GM12873 (cell line): ENCODE data around the gene PARD3.

Experiments
- TF ChIP-seq, protein P1 (sequence below): IDR thresholded peaks from 2 replicates; pipeline ENCODE4 v1.5.1; 2012; ENCODE audit warnings: low read depth, mild to moderate bottlenecking, moderate library complexity, low read length, control low read depth; ENCODE audit not compliant: insufficient read depth; ENCODE audit errors: missing control alignments

Gene PARD3

DNA sequence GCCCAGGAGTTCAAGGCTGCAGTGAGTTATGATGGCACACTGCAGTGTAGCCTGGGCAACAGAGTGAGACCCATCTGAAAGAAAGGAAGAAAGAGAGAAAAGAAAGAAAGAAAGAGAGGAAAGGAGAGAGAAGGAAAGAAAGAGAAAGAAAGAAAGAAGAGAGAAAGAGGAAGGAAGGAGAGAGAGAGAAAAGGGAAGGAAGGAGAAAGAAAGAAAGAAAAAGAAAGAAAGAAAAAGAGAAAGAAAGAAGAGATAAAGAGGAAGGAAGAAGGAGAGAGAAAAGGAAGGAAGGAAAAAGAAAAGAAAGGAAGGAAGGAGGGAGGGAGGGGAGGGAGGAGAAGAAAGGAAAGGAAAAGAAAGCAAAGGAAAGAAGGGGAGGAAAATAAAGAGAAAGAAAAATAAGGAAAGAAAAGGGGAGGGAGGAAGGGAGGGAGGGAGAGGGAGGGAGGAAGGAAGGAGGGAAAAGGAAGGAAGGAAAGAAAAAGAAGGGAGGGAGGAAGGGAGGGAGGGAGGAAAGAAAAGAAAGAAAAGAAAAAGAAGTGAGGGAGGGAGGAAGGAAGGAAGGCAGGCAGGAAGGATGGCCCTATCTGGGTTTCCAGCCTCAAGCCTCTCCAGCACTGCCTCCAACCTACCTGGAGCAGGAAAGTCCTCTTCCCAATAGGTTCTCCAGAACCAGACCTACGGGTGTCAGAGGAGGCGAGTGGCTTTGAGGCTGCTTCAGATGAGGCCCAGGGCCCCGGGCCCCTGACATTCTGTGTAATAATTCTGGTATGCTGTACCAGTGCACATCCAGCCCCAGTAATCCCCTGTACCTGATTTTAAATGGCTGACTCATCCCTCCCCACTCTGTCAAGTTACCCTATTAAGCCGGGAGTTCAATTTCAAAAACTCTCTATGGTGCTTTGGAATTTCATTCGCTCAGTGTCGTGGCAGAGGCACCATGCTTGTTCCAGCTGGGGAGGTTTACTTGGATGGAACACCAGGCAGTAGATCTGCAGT is 6.8 kb upstream of the PARD3 start:
- TF ChIP-seq, protein P1, sequence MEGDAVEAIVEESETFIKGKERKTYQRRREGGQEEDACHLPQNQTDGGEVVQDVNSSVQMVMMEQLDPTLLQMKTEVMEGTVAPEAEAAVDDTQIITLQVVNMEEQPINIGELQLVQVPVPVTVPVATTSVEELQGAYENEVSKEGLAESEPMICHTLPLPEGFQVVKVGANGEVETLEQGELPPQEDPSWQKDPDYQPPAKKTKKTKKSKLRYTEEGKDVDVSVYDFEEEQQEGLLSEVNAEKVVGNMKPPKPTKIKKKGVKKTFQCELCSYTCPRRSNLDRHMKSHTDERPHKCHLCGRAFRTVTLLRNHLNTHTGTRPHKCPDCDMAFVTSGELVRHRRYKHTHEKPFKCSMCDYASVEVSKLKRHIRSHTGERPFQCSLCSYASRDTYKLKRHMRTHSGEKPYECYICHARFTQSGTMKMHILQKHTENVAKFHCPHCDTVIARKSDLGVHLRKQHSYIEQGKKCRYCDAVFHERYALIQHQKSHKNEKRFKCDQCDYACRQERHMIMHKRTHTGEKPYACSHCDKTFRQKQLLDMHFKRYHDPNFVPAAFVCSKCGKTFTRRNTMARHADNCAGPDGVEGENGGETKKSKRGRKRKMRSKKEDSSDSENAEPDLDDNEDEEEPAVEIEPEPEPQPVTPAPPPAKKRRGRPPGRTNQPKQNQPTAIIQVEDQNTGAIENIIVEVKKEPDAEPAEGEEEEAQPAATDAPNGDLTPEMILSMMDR: no peak

DNA sequence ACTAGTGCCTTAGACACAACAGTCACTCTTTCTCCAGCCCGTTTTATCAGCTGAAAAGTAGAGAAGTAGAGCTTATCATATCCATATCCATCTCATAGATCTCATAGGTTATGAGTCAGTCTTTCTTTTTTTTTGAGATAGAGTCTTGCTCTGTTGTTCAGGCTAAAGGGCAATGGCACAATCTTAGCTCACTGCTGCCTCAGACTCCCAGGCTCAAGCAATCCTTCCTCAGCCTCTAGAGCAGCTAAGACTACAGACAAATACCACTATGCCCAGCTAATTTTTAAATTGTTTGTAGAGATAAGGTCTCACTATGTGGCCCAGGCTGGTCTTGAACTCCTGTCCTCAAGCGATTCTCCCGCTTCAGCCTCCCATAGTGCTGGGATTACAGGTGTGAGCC is 2.5 kb upstream of the PARD3 start:
- TF ChIP-seq, protein P1: no peak

GRCh38 chr10:34817054-34817453 is 2.0 kb upstream of the PARD3 start:
- TF ChIP-seq, protein P1: no peak

DNA sequence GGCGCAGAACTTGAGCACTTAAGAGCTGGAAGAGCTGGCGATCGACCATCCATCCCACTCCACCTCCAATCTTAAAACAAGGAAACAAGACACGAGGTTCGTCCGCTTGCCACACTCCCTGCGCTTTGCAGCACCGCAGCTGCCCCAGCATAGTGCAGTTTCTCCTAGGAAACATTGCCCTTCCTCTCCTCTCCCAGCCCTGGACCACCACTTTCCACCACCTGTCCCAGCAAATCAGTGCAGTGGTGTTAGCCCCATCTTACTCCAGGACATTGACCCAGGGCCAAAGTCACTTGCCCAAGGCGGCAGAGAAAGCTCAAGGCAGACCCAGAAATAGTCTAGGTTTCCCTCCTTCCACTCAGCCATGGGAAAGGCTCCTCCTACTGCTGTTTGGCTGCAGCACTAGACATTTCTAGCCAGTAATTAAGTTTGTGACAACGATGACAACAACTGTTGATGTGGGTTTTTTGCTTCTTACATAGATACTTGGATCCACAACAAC is 1.5 kb upstream of the PARD3 start:
- TF ChIP-seq, protein P1: no peak

GRCh38 chr10:34816085-34816496 is 995 bp upstream of the PARD3 start:
- TF ChIP-seq, protein P1: no peak

- TF ChIP-seq, protein P1: no peak
Measured at GRCh38 chr10:34814913-34815184, 247 bp downstream of the PARD3 start.

DNA sequence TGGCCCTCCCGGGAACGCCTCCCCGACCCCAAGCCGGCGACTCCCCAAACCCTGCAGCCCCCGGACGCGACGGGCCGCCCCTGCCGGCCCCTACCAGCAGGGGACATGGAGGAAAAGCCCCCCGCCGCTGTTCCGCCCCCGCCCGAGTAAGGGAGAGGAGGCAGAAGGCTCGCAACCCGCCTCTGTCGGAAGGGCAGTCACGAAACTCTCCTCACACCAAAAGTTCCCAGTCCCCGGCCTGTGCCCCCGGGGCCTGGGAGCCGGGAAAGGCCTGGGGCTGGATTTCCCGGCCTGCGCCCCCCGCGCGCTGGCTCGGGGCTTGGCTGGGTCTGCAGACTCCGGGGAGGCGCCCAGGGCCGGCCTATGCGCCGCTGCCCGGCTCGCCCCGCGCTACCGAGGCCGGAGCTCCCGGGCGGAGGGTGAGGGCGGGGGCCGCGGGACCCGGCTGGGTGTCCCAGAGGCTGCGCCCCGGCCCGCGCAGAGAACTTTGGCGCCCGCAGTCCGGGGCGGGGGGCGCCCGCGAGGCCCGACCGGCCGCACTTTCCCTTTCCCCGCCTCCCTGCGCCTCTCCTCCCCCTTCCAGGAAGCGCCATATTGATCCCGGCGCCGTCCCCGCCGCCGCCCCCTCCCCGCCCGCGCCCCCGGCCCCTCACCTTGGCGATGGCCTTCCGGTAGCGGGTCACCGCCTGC is 728 bp downstream of the PARD3 start:
- TF ChIP-seq, protein P1: peak; percentile 20
